ENCODE measurements around the gene ORAI1.
"Not testable (repeated sequence)": the region's sequence is repeated elsewhere in the genome, so short reads cannot be mapped to it uniquely, and the experiment has no call there.

ORAI1 gene

DNA sequence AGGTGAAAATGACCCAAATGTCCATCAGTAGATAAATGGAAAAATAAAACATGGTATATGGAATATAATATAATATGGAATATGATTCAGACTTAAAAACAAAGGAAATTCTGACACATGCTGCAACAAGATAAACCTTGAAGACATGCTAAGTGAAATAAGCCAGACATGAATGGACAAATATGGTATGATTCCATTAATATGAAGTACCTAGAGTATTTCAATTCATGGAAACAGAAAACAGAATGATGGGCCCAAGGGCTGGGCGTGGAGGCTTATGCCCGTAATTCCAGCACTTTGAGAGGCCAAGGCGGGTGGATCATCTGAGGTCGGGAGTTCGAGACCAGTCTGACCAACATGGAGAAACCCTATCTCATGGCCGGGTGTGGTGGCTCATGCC is 22.7 kb upstream of the ORAI1 start:
- DNase-seq (ENCODE audit: low spot score): no peak

DNA sequence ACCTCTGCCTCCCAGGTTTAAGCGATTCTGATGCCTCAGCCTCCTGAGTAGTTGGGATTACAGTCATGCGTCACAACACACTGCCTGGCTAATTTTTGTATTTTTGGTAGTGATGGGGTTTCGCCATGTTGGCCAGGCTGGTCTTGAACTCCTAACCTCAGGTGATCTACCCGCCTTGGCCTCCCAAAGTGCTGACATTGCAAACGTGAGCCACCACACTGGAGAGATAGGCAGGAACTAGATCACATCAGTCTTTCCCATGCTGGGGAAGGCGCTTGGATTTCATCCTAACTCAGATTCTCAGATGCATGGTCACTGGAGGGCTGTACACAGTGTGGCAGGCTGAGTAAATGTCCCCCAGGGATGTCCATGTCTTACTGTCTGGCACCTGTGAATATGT is 18.0 kb upstream of the ORAI1 start:
- no peak for DNase-seq (ENCODE audit: low spot score)

DNA sequence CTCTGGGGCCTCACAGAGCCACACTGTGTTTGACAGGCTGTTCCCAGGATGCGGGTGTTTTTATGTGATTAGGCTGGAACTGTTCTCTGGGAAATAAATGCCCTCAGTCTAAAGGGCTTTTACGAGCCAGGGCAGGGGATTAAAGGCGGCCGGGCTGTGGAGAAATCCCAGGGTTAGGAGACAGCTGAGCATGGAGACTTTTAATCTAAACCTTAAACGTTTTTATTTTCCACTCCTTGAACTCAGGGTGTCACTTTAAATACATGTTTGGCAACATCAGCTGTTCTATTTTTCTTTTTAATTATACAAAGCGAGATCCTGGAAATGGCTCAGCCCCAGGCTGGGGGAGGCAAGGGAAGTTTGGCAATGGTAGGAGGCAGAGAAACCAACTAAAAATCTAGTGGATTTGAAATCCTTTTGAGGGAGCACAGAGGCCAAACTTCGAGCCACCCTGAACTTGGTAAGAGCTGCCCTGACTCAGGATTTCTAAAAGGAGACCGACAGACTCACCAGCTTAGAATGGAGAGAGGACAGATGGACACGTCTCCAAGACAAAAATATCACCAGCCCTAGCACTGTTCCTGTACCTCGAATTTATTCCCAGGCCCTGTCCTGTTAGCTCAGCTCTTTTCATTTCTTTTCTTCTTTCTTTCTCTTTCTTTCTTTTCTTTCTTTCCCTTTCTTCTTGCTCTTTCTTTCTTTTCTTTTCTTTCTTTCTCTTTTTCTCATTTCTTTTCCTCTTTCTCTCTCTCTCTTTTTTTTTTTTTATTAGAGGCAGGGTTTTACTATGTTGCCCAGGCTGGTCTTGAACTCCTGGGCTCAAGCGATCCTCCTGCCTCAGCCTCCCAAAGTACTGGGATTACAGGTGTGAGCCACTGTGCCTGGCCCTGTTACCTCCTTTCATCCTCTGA is 15.8 kb upstream of the ORAI1 start:
- DNase-seq (ENCODE audit: low spot score): no peak

DNA sequence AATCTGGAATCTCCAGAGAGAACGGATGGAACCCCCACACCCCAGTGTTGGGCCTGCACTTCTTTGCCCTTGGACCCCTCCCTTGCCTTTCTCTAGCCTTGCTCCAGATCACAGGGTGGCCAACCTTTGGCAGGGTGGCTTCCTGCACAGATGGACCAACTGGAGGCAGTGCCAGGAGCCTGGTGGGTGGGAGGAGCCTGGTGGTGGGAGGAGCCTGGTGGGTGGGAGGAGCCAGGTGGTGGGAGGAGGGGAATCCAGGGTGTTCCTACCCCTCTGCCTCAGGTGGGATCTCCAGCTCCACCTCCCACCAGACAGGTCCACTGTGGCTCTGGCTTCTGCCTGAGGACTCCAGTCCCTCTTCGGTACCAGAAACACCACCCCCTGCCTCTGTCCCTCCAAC is 15.0 kb upstream of the ORAI1 start:
- no peak for DNase-seq (ENCODE audit: low spot score)

DNA sequence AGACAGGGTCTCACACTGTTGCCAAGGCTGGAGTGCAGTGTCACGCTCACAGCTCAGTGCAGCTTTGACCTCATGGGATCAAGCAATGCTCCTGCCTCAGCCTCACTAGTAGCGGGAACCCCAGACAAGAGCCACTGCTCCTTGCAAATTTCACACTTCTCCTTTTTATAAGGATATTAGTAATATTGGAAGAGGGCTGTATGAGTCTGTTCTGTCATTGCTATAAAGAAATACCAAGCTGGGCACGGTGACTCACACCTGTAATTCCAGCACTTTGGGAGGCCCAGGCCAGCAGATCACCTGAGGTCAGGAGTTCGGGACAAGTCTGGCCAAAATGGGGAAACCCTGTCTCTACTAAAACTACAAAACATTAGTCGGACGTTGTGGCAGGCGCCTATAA is 12.9 kb upstream of the ORAI1 start:
- DNase-seq (ENCODE audit: low spot score): no peak

DNA sequence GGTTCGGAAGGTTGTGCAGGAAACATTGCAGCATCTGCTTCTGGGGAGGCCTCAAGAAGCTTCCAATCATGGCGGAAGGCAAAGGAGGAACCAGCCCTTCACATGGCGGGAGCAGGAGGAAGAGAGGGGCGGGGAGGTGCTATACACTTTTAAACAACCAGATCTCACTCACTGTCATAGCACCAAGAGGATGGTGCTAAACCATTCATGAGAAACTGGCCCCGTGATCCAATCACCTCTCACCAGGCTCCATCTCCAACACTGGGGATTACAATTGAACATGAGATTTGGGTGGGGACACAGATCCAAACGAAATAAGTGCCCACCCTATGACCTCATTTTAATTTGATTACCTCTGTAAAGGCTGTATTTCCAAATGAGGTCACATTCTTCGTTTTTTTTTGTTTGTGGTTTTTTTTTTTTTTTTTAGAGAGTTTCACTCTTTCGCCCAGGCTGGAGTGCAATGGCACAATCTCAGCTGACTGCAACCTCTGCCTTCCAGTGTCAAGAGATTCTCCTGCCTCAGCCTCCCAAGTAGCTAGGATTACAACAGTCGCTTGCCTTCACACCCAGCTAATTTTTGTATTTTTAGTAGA is 11.4 kb upstream of the ORAI1 start:
- DNase-seq (ENCODE audit: low spot score): no peak

DNA sequence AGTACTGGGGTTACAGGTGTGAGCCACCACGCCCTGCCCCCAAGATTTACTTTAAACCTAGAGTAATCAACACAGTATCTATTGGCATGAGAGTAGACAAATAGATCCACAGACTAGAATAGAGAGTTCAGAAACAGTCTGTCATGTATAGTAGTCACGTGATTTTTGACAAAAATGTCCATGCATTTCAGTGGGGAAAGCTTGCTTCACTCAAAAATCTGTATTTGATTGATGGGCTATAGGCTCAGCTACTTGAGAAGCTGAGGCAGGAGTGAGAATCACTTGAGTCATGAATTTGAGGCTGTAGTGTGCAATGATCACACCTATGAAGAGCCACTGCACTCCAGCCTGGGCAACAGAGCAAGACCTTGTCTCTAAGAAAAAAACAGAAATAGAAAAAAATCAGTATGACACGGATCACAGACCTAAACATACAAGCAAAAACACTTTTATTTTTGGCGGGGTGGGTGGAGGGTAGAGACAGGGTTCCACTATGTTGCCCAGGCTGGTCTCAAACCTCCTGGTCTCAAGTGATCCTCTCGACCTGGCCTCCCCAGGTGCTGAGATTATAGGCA is 7.6 kb upstream of the ORAI1 start:
- DNase-seq (ENCODE audit: low spot score): no peak

DNA sequence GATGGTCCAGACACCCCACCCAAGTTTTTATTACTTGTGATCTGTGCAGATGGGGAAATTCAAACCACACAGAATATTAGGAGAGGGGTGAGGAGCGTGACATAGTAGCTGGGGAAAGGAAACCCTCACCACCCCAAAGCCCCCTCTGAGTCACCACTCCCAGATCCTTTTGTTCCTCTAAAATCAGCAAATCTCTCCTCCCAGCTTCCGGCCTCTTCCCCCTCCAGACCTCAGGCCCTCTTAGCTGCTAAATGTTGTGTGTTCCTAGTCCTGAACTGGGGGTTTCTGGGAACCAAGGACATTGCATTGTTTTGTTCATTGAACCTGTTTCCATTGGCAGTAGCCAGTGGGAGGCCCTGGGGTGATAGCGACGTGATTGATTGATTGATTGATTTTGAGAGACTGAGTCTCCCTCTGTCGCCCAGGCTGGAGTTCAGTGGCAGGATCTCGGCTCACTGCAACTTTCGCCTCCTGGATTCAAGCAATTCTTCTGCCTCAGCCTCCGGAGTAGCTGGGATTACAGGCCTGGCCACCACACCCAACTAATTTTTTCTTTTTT is 5.9 kb upstream of the ORAI1 start:
- no peak for DNase-seq (ENCODE audit: low spot score)

DNA sequence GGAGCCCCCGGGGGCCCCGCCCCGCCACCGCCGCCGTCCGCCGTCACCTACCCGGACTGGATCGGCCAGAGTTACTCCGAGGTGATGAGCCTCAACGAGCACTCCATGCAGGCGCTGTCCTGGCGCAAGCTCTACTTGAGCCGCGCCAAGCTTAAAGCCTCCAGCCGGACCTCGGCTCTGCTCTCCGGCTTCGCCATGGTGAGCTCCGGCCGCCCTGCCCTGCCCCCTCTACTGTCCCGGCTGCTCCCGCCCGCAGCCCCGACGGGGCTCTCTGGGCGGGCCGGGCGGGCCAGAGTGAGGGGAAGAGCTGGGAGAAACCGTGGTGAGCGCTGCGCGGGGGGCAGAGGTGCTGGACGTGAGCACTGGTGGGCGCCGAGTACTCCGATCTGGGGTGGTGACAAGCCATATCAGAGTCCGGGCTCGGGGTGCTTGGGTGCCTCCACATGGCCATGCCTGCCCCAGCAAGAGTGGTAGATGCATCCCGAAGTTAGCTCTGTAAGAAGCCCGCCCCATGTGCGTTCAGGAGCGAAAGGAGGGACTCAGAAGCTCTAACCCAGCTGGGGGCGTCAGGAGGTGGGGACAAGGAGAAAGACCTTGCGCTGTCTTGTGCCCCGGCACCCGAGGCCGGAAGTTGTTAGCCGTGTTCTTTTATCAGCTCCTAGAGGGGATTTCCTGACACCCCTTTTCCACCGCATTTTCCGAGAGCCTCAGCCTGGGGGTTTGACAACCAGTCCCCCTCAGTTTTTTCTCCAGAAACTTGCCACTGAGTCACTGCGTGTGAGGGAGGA is 717 bp downstream of the ORAI1 start:
- peak; percentile 84 for DNase-seq (ENCODE audit: low spot score)

DNA sequence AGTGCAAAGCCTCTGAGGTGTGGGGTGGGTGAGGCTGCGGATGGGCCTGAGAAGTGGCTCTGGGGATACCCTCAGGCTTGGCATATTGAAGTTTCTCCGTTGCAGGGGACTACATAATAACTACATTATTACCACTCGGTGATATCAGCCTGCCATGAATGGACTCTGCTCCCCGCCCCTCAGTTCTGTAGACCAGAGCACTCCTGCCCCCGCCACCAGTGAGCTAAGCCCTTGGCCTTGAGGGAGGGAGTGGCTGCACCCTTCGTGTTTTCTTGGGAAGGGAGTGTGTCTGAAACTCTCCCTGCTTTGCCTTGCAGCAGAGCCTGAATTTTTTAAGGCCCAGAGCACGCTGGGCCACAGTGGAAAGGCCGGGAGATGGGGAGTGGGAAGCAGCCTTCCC is 1.7 kb downstream of the ORAI1 start:
- no peak for DNase-seq (ENCODE audit: low spot score)

DNA sequence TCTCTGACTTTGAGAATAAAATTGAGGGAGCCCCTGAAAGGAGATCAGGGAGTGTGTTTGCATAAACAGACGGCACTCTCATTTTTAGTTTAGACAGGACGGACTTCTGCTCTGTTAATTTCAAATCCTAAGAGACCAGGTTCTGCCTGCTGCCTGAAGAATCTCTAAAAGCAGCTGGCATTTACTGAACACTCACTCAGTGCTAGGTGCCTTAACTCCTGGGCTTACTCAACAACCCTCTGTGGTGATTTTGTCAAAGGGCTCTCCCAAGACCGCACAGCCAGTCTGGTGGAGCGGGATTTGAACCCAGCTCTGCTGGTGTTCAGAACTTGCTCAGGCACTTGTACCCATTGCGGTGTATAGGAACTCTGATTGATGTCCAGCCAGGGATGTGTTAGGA is 2.2 kb downstream of the ORAI1 start:
- no peak for DNase-seq (ENCODE audit: low spot score)

DNA sequence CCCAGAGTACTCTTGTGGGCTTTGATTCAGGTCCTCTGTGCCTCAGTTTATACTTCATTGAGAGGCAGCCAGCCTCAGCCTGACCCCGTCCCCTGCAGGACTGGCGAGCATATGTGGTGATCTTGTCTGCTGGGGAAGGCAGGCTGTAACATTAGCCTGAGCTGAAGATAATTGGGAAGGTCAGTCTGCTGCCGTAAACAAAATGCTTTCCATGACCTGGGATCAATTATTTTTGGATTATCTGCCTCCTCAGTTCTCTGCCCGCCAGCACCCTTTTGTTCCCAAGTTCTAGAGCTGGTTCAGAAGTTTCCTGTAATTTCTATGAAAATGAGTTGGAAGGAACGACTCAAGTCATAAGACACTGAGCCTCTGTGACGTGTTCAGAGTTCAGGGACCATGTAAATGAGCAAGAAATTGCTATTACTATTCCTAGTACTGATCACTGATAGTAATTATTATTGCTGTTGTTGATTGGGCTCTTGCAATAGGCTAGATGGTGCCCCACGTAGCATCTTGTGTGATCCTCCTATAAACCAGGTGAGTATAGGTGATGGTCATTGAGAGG is 4.5 kb downstream of the ORAI1 start:
- no peak for DNase-seq (ENCODE audit: low spot score)

DNA sequence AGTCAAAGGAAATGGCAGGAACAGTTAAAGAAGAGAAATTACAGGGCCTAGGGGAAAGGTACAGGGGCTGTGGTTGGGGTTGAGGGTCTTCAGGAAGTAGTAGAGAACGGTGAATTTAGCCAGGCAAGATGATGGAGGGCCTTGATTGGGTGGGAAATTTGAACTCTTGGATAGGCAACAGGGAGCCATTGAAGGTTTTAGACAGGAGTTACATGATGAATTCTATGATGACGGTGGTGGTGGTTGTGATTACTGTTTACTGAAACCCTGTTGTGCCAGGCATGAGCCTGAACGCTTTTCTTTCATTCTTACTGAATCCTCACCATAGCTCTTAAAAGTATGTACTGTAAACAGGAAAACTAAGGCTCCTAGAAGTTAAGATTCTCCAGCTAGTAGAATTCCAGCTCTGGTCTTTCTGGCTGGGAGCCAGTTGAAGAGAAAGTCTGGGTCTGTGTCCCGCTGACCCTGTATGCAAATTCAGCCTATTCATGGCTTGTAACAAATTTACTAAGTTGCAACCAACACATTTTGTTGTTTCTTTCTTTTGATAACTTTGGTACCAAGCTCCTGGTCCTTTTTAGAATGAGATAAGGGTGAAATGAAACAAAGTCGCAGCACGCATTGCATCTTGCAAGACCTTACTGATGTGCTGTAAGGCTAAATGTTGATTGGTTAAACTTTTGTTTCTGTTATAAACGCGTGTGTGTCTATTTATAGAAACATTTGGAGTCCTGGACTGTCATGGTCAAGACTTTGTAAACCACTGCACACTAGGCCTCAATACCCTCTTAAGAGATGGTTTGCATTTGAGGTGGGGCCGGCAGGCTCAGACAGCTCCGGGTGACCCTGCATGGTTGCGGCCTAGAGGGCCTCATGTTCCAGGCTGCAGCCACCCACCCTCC is 6.0 kb downstream of the ORAI1 start:
- no peak for DNase-seq (ENCODE audit: low spot score)

DNA sequence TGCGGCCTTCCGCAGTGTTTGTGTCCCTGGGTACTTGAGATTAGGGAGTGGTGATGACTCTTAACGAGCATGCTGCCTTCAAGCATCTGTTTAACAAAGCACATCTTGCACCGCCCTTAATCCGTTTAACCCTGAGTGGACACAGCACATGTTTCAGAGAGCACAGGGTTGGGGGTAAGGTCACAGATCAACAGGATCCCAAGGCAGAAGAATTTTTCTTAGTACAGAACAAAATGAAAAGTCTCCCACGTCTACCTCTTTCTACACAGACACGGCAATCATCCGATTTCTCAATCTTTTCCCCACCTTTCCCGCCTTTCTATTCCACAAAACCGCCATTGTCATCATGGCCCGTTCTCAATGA is 7.5 kb downstream of the ORAI1 start:
- DNase-seq (ENCODE audit: low spot score): not testable (repeated sequence)

DNA sequence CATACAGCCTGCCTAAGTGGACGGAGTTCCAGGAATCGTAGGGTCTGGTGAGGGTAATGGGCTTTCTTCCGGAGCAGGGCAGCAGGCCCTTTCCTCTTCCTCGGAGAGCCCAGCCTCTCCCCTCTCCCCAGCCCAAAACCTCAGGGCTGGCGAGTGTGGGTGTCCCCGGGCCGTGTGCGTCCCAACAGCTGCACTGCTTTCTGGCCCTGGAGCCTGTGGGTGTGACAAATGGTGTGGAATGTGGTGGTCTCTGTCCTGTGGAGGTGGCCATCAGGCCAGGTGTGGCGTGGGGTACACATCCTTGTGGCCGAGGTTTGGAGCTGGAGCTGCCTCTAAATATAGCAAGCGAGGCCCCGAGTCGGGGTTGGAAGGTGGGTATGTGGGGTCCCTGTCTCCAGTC is 8.5 kb downstream of the ORAI1 start:
- DNase-seq (ENCODE audit: low spot score): no peak

DNA sequence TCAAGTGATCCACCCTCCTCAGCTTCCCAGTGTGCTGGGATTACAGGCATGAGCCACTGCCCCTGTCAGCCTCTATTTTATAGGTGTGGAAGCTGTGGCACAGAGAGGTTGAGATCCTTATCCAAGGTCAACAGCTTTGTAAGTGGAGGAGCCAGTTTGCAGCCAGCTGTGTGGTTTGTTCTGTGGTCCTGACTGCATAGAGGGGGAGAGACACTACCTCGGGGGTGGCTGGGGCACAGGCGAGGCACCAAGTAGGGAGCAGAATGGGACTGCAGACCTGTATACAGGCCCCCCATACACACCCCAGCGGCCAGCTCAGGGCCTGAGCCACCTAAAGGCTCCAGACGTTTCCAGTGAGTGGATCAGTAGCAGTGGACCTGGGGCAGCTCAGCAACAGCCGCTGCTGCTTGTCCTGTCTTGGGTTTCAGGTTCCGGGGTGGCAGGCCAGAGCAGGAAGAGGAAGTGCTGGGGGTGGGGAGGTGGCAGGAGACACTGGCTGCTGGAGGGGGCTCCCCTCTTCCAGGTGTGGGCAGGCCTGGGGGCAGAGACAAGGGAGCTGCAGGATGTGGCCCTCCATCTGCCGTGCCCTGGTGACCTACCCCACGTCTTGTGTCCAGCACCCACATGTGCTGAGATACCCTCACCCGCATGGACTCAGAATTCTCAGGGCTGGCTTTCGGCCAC is 11.0 kb downstream of the ORAI1 start:
- DNase-seq (ENCODE audit: low spot score): peak; percentile 46

DNA sequence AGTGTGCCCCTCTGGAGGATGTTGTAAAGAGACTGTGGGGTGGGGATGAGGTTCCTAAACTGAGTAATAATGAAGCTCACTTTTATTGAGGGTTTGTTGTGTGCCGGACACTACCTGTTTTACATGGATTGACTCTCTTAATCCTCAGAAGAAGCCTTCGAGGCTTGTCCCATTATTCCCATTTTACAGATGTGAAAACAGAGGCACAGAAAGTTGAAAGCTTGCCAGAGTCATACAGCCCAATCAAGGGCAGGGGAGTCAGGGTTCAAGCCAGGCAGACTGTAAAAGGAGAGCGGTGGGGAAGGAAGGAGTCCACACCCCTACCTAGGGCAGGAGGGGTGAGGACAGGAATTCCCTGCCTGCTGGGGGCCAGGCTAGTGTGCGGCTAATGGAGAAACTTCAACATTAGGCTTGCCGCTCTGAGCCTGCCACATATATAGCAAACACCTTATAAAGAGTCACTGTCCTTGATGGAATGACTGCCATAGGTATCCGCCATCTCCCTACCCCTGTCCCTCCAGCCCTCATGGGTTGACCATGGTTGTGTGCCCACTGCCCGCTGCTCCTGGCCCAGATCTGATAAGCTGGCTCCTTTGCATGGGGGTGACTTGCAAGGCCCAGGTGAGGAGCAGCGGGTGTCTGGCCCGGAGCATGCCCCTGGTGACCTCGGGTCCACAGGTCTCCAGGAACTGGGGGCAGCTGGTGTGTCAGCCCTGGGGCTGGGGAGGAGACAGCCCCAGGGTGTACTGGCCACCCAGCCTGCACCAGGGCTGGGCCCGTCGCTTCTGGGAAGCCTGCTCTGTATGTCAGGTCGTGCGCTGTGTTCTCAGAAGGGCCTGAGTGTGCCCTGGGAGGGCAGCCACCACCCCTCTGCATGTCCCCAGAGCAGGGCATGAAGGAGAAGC is 12.2 kb downstream of the ORAI1 start:
- no peak for DNase-seq (ENCODE audit: low spot score)

DNA sequence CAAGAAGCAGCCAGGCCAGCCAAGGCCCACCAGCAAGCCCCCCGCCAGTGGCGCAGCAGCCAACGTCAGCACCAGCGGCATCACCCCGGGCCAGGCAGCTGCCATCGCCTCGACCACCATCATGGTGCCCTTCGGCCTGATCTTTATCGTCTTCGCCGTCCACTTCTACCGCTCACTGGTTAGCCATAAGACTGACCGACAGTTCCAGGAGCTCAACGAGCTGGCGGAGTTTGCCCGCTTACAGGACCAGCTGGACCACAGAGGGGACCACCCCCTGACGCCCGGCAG is 15.0 kb downstream of the ORAI1 start:
- no peak for DNase-seq (ENCODE audit: low spot score)

DNA sequence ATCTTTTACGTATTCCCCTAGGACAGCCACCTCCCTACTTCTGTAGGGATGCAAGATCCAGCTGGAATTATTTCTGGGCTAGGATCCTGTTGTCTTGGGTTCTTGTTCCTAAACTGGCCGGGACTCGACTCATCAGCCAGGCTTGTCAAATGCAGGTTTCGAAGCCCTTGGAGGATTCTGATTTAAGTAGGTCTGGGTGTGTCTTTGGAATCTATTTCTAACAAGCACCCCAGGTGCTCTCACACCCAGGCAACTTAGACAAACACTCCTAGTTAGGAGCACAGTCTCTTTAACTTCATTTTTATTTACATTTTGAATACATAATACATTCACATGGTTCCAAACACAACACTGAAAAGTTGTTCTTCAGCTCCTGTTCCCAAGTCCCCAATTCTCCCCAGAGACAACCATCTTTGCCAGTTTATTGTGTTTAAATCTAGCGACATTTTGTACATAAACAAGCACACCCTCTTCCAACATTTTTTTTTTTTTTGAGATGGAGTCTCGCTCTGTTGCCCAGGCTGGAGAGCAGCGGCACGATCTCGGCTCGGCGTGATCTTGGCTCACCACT is 22.2 kb downstream of the ORAI1 start:
- no peak for DNase-seq (ENCODE audit: low spot score)
